H9 (cell line): Measurements from ENCODE around the gene TTC3. TPM values are rescaled to one million over a fixed set of nuclear protein-coding genes. Genes with fewer than 3 reads are reported as not detected.

Experiments
- DNase-seq: peaks from one replicate; pipeline ENCODE4 v3.0.0-alpha.2; 2017
- H2AFZ ChIP-seq: one replicate; pipeline ENCODE4 v1.6.1; 2013; ENCODE audit warnings: mild to moderate bottlenecking, low read length, control low read depth, moderate library complexity
- H2AK5ac ChIP-seq: 2 replicates; pipeline ENCODE4 v1.6.1; 2013; ENCODE audit warnings: low read length, control low read depth, mixed read lengths; ENCODE audit not compliant: insufficient read length
- H2BK120ac ChIP-seq: one replicate; pipeline ENCODE4 v1.6.1; 2013; ENCODE audit warnings: low read depth, mild to moderate bottlenecking, low read length, control low read depth, inconsistent platforms; ENCODE audit not compliant: poor library complexity, severe bottlenecking
- H2BK12ac ChIP-seq: 2 replicates; pipeline ENCODE4 v1.6.1; 2013; ENCODE audit warnings: low read length, control low read depth, mixed read lengths, low read depth; ENCODE audit not compliant: insufficient read length
- H2BK15ac ChIP-seq: 2 replicates; pipeline ENCODE4 v1.6.1; 2013; ENCODE audit warnings: low read depth, low read length, control low read depth
- H2BK20ac ChIP-seq: one replicate; pipeline ENCODE4 v1.6.1; 2013; ENCODE audit warnings: low read depth, mild to moderate bottlenecking, low read length, control low read depth, inconsistent platforms; ENCODE audit not compliant: poor library complexity, severe bottlenecking
- H2BK5ac ChIP-seq: 2 replicates; pipeline ENCODE4 v1.6.1; 2013; ENCODE audit warnings: low read length, control low read depth, mixed read lengths; ENCODE audit not compliant: insufficient read length
- H3K14ac ChIP-seq: 2 replicates; pipeline ENCODE4 v1.6.1; 2013; ENCODE audit warnings: low read length, control low read depth; ENCODE audit not compliant: insufficient read depth
- H3K18ac ChIP-seq: 2 replicates; pipeline ENCODE4 v1.6.1; 2013; ENCODE audit warnings: low read depth, mild to moderate bottlenecking, mixed read lengths, low read length, control low read depth; ENCODE audit not compliant: insufficient read length
- H3K23ac ChIP-seq: 2 replicates; pipeline ENCODE4 v1.6.1; 2013; ENCODE audit warnings: low read length, control low read depth, mixed read lengths, low read depth; ENCODE audit not compliant: insufficient read length
- H3K23me2 ChIP-seq: 2 replicates; pipeline ENCODE4 v1.6.1; 2013; ENCODE audit warnings: low read depth, mild to moderate bottlenecking, mixed read lengths, low read length, control low read depth; ENCODE audit not compliant: insufficient read length, poor library complexity, severe bottlenecking
- H3K27ac ChIP-seq: 2 replicates; pipeline ENCODE4 v1.5.1; 2013; ENCODE audit warnings: low read length, control low read depth, mixed read lengths, low read depth; ENCODE audit not compliant: insufficient read length
- H3K27me3 ChIP-seq: 2 replicates; pipeline ENCODE4 v1.6.1; 2013; ENCODE audit warnings: low read length, control low read depth, inconsistent platforms; ENCODE audit not compliant: insufficient read depth
- H3K4ac ChIP-seq: 2 replicates; pipeline ENCODE4 v1.6.1; 2013; ENCODE audit warnings: low read depth, mild to moderate bottlenecking, control low read depth, inconsistent platforms, low read length, moderate library complexity
- H3K4me1 ChIP-seq: 2 replicates; pipeline ENCODE4 v1.6.1; 2013; ENCODE audit warnings: low read length, control low read depth, inconsistent platforms; ENCODE audit not compliant: insufficient read depth
- H3K4me2 ChIP-seq: 2 replicates; pipeline ENCODE4 v1.6.1; 2013; ENCODE audit warnings: low read length, control low read depth, mixed read lengths; ENCODE audit not compliant: insufficient read length, insufficient read depth
- H3K56ac ChIP-seq: 2 replicates; pipeline ENCODE4 v1.6.1; 2013; ENCODE audit warnings: low read depth, mild to moderate bottlenecking, mixed read lengths, low read length, control low read depth; ENCODE audit not compliant: insufficient read length
- H3K79me1 ChIP-seq: 2 replicates; pipeline ENCODE4 v1.6.1; 2013; ENCODE audit warnings: low read depth, mild to moderate bottlenecking, moderate library complexity, low read length, control low read depth, inconsistent platforms; ENCODE audit not compliant: insufficient read depth, poor library complexity, severe bottlenecking
- H3K79me2 ChIP-seq: 2 replicates; pipeline ENCODE4 v1.6.1; 2013; ENCODE audit warnings: low read length, control low read depth, inconsistent platforms; ENCODE audit not compliant: insufficient read depth
- H3K9ac ChIP-seq: 2 replicates; pipeline ENCODE4 v1.6.1; 2013; ENCODE audit warnings: low read length, control low read depth, mixed read lengths; ENCODE audit not compliant: insufficient read length; ENCODE audit errors: extremely low read depth
- H3K9me3 ChIP-seq: one replicate; pipeline ENCODE4 v1.6.1; 2013; ENCODE audit warnings: low read depth, low read length, inconsistent platforms; ENCODE audit not compliant: control insufficient read depth
- H3T11ph ChIP-seq: one replicate; pipeline ENCODE4 v1.6.1; 2013; ENCODE audit warnings: mild to moderate bottlenecking, low read length, control low read depth, inconsistent platforms
- H4K20me1 ChIP-seq: one replicate; pipeline ENCODE4 v1.6.1; 2013; ENCODE audit not compliant: control insufficient read depth, insufficient read length, insufficient read depth
- H4K5ac ChIP-seq: 2 replicates; pipeline ENCODE4 v1.6.1; 2013; ENCODE audit warnings: low read depth, mild to moderate bottlenecking, mixed read lengths, low read length, control low read depth; ENCODE audit not compliant: insufficient read length
- H4K8ac ChIP-seq: replicated peaks from 2 replicates; pipeline ENCODE4 v1.6.1; 2013; ENCODE audit warnings: low read length, control low read depth, mixed read lengths, low read depth; ENCODE audit not compliant: insufficient read length
- H4K91ac ChIP-seq: 2 replicates; pipeline ENCODE4 v1.6.1; 2013; ENCODE audit warnings: low read depth, mild to moderate bottlenecking, moderate library complexity, mixed read lengths, low read length, control low read depth; ENCODE audit not compliant: insufficient read length
- H3K27ac Mint-ChIP-seq, 3 experiments: 2 replicates in 2 of 3; 3 replicates in 1 of 3; pipeline ENCODE4 v1.8.0; 2020 to 2021; ENCODE audit warnings: mixed read lengths in 3 of 3, mild to moderate bottlenecking in 1 of 3, moderate library complexity in 1 of 3
- H3K27me3 Mint-ChIP-seq: 2 replicates; pipeline ENCODE4 v1.8.0; 2021; ENCODE audit warnings: low read depth, mild to moderate bottlenecking, moderate library complexity, mixed read lengths
- H3K36me3 Mint-ChIP-seq, 3 experiments: 2 replicates in 2 of 3; 3 replicates in 1 of 3; pipeline ENCODE4 v1.8.0; 2020 to 2021; ENCODE audit warnings: low read depth in 3 of 3, mixed read lengths in 3 of 3; ENCODE audit not compliant: insufficient read depth in 1 of 3
- H3K4me1 Mint-ChIP-seq, 2 experiments: 2 replicates each; pipeline ENCODE4 v1.8.0; 2020; ENCODE audit warnings: mixed read lengths in 2 of 2
- H3K4me3 Mint-ChIP-seq, 2 experiments: 2 replicates in 1 of 2; 3 replicates in 1 of 2; pipeline ENCODE4 v1.8.0; 2020 to 2021; ENCODE audit warnings: mild to moderate bottlenecking in 2 of 2, mixed read lengths in 2 of 2, moderate library complexity in 1 of 2
- H3K9me3 Mint-ChIP-seq, 2 experiments: 2 replicates in 1 of 2; 3 replicates in 1 of 2; pipeline ENCODE4 v1.8.0; 2020; ENCODE audit warnings: mild to moderate bottlenecking in 2 of 2, mixed read lengths in 2 of 2, moderate library complexity in 1 of 2
- CTCF ChIP-seq: fragments of 200-600 bp; sonication (generic); conservative IDR thresholded peaks from 3 replicates; pipeline ENCODE4 v1.8.0; 2021; ENCODE audit warnings: antibody characterized with exemption, mild to moderate bottlenecking
- WGBS: extraction: QIAGEN DNeasy Blood & Tissue Kit; methylation state at CpG from one replicate; pipeline ENCODE4 v1.1.7; 2013; ENCODE audit warnings: missing lambda C conversion rate, low lambda C conversion rate, mixed read lengths; ENCODE audit not compliant: insufficient read length; ENCODE audit errors: extremely low coverage; 5-methylcytosine and 5-hydroxymethylcytosine counted together
- total RNA-seq: library from RNA; stranded (reverse); gene quantifications from 2 replicates; pipeline ENCODE4 v1.2.1, GENCODE V29; 2021

Gene TTC3
- total RNA-seq, 1 experiment from 2014 or later: 46.5 TPM

GRCh38 chr21:37251294-37251634, 178.2 kb downstream of the TTC3 start:
- Histone ChIP-seq H3K18ac (no peak overlapping the region), H4K8ac (no peak overlapping the region), H4K5ac (no peak overlapping the region), H3K14ac (no peak overlapping the region), H2BK15ac (no peak overlapping the region), H3K23me2 (no peaks in the 10 kb centered on the region), H3T11ph (no peak overlapping the region), H3K4me1 (no peaks in the 10 kb centered on the region), H3K56ac (no peak overlapping the region), H2BK20ac (no peak overlapping the region), H3K4ac (no peak overlapping the region), H2BK12ac (no peak overlapping the region), H3K9ac (no peak overlapping the region), H4K20me1 (no peaks in the 10 kb centered on the region), H3K79me2 (peaks cover 4% of the 10 kb centered on the region; the same call in 1 of the 2 replicates), H2BK5ac (no peak overlapping the region), H3K23ac (no peak overlapping the region), H2BK120ac (no peak overlapping the region), H3K9me3 (no peaks in the 10 kb centered on the region), H3K27me3 (no peaks in the 10 kb centered on the region), H4K91ac (no peak overlapping the region), H3K79me1 (peaks cover 4% of the 10 kb centered on the region), H2AK5ac (no peak overlapping the region), H3K27ac (no peak overlapping the region), H3K4me2 (no peak overlapping the region), H2AFZ (no peak overlapping the region)
- Mint-ChIP-seq H3K9me3 (no peaks in the 10 kb centered on the region), H3K4me1 (peaks cover 9 to 16% of the 10 kb centered on the region in 2 experiments), H3K4me3 (no peak overlapping the region), H3K27me3 (no peaks in the 10 kb centered on the region), H3K27ac (no peak overlapping the region), H3K36me3 (peaks cover 0 to 5% (median 1%) of the 10 kb centered on the region in 3 experiments; a peak in 4 of 7 replicates)
- DNase-seq: no peak
- WGBS: no CpG with 5 or more reads among the region's 2 CpGs
- TF ChIP-seq CTCF: no peak

Other genes with a start within 250 kb of the TTC3 start
- gene HLCS, start 106.6 kb upstream of the TTC3 start, total RNA-seq: 12.7 and 14.1 TPM in 2 replicates
- 1.7 and 1.9 TPM in 2 replicates for gene RIPPLY3, start 66.6 kb upstream of the TTC3 start, total RNA-seq
- 13.0 and 13.2 TPM in 2 replicates for gene PIGP, start 183 bp upstream of the TTC3 start, total RNA-seq
- 54.5 and 58.0 TPM in 2 replicates for gene VPS26C, start 194.1 kb downstream of the TTC3 start, total RNA-seq